ENCODE measurements around the gene ZNF469. TPM values are rescaled to one million over a fixed set of nuclear protein-coding genes. Genes with fewer than 3 reads are reported as not detected.
"Not testable (repeated sequence)": the region's sequence is repeated elsewhere in the genome, so short reads cannot be mapped to it uniquely, and the experiment has no call there.

The ZNF469 gene
- total RNA-seq, 1 donor from 2014 or later: 0.31 TPM

DNA sequence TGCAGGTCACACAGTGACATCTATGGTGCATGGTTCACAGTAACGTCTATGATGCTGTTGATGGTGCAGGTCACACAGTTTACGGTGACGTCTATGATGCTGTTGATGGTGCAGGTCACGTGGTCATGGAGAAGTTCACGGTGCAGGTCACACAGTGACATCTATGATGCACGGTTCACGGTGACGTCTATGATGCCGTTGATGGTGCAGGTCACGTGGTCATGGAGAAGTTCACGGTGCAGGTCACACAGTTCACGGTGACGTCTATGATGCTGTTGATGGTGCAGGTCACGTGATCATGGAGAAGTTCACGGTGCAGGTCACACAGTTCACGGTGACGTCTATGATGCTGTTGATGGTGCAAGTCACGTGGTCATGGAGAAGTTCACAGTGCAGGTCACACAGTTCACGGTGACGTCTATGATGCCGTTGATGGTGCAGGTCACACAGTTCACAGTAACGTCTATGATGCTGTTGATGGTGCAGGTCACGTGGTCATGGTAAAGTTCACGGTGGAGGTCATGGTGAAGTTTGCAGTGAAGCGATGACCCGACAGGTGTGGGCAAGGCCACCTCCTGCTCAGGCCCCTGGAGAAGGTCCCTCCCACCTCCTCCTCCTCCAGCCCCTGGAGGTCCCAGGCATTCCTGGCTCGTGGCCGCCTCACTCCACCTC is 27.7 kb downstream of the ZNF469 start:
- DNase-seq: not testable (repeated sequence)

DNA sequence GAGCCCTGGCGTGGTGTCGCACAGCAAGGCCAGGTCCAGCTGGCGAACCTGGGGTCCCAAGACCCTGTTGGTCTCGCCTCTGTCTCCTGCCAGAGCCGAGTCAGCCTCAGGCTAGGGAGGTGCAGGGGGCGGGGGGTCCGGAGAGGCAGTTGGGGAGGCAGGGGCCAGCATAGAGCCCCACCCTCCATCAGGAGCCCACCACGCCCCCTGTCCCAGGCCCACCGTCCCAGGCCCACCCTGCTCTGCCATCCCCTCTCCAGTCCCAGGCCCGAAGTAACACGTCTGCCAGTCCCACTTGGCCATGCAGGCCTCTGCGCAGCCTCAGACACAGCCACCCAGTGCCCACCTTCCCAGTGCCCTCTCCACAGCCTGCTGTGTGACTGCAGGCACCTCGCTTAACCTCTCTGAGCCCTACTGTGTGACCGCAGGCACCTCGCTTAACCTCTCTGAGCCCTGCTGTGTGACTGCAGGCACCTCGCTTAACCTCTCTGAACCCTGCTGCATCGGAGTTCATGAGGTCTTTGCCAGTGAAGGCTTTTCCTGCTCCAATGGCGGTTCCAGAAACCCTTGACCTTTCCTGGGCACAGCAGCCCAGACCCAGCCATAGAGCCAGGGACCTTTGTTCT is 29.3 kb downstream of the ZNF469 start:
- no peak for DNase-seq

DNA sequence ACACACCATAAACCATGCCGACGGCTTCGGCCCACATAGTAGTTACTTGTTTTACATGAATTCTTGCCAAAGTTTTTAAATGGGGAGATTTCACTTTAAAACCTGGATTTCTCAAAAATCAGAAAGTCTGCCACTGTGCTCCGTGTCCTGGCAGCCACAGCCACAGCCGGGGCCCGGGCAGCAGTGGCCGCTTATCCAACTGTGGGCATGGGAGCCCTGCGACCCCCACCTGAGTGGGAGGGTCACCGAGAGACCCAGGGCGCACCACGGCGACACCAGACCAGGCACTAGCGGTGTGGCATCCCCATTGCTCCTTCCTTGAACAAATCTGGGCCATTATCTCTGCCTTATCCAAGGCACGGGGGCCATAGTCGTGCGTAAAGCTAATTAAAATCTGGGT is 30.0 kb downstream of the ZNF469 start:
- no peak for DNase-seq

DNA sequence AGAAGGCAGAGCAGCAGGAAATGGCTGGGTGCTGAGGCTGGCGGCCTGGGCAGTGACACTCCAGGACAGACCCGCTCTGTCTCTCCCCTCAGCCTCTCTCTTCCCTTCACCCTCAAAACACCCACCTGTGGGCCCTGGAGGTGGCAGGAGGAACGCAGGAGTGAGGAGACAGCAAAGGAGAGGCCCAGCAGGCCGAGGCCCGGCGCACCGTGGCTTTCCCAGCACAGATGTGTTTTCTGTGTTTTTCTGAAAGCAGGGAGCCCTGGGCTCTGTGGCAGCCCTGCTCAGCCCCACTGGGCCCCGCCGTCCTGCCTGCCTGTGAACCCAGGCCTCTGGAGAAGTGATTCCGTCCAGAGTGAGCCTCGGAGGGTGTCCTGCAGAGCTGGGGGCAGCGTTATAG is 30.5 kb downstream of the ZNF469 start:
- DNase-seq: no peak

DNA sequence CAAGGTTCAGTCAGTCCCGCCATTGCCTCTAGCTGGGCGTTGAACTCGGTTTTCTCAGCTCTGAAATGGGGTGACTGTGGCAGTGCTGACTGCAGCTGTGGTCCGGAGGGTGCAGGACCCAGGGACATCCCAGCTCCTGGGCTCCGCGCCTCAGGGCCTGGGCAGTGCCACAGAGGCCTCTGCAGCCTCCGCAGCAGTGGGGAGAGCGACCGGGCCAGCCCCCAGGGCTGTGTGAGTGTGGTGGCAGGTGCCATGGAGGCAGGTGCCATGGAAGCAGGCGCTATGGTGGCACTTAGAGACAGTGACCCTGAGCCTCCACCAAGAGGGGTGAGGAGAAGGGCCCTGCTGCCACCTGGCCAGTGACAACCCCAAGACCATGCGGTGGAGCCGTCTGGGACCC is 30.9 kb downstream of the ZNF469 start:
- no peak for DNase-seq

DNA sequence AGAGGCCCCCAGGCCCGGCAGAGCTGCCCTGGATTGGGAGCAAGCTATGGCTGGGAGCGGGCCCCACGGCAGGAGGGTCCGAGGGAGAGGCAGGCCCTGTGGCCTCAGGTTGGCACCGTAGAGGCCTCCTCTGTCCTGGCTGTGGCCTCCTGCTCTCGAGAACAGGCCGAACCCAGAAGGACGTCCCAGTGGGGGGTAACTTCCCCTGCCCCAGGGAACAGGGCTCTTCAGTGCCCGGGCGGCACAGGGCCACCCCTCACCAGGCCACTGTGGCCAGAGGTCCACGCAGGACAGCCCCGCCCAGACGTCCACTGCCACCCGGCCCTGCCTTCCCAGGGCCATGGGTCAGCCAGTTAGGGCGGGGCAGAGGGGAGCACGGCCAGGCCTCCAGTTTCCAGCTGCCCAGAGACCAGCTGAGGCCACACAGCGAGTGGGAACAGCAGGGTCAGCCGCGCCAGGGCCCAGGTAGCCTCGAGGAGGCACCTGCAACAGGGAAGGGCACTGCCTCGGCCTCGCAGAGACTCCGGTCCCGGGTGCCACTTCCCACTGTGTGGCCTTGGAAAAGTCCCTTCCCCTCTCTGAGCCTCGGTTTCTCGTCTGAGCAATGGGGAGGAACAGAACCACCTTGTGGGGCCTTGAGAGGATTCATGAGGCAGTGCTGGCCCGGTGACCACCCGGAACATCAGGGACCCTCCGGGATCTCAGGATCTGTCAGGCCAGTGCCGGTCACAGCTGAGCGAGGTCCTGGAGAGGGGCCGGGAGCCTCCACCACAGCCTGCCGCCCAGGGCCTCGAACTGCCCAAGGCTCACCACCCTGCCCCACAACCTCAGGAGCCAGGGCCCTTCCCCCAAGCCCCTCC is 32.0 kb downstream of the ZNF469 start:
- no peak for DNase-seq

DNA sequence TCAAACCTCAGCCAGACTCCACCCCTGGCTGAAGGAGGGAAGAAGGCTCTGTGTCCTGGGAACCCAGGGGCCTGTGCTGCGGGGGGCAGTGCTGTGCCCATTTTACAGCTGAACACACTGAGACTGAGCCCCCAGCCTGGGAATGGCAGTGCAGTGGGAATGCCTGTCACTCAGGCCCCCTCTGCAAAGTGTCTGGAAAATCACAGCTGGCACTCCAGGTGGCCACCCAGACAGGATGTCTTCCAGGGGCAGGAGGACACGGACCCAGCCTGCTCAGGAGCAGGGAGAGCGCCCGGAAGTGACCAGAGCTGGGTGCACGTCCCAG is 32.6 kb downstream of the ZNF469 start:
- DNase-seq: no peak

DNA sequence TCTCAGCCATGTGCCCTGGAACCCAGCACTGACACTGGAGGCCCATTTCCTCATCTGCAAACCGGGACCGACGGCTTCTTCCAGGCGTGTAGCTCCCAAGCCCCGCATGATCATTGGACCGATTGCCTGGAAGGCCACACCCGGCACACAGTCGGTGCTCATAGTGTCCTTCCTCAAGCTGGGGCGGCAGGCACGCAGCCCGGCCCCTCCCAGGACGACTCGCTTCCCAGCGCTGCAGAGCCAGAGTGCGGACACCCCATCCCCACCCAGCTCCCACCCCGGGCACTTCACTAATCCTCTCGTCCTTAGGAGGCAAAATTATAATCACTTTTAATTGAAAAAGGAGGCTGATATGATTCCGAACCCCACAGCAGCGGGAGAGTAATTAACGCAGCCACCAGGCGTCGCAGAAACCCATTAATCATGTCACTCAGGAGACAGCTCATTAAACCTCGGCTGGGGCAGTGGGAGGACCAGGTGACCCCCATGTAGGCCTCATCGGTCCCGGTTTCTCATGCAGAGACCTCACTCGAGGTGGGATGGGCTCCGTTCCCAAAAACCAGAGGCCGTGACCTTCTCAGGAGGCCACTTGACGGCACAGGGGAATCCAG is 33.1 kb downstream of the ZNF469 start:
- DNase-seq: no peak

DNA sequence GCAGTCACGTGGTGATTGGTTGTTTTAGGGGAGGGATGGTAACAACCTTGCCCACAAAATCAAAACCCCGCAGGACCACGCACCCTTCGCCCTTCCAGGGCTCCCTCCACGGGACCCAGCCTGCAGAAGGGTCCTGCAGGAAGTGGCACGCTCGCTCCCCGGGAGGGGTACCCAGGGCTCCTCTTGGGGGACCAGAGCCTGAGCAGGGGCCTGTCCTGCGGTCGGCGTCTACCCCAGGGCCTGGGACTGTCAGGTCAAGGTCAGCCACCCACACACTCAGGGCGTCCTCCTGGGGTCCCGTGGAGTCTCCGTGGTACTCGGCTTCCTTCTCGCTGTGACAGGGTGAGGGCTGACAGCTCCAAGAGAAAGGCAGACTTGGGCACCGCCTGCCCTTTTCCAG is 33.9 kb downstream of the ZNF469 start:
- no peak for DNase-seq

DNA sequence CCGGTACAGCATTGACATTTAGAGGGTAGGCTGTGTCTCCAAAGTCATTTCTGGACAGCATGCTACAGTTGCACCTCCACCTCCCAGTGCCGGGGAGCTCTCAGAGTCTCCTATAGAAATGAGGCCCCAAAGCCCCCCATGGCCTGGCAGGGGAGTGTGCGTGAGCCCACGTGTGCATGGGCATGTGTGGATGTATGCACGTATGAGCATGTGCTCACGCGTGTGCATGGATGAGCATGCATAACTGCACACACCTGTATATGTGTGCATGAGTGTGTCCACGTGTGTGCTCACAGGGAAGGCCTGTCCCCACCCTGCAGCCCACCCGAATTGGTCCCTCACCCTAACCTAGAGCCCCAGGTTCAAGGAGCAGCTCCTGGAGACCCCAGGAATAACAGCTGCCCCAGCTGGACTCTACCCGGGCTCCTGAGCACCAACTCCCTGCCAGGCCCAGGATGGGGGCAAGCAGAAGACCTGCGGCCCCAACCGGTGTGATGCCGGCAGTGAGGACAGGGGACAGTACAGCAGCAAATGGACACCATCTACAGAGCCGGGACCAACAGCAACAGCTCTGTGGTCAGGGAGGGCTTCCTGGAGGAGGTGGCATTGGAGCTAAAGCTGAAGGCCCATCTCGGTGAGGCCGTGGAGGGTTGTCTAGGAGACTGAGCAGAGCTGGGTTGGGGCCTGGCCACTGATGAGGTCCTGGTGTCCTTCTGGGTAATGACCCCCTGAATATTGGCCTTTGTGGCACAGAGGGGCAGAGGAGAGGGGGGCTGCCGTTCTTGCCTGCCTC is 35.1 kb downstream of the ZNF469 start:
- no peak for DNase-seq

DNA sequence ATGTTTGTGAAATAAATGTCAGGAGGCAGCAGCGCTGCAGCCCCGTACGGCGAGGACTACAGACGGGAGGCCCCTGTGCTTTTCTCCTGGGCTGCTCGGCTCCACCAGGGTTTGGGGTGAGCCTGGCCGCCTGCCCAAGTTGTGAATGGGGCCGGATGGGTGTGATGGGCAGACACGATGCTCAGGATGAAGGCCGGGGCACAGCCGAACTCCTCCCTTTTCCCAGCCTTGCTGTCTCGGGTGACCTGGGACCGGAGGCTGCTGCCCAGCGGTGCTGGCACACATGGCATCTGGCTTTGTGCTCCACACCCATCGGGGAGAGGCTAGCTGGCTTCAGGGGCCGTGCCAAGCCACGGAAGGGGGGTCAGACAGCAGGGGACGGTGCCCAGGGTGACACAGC is 36.1 kb downstream of the ZNF469 start:
- DNase-seq: no peak

DNA sequence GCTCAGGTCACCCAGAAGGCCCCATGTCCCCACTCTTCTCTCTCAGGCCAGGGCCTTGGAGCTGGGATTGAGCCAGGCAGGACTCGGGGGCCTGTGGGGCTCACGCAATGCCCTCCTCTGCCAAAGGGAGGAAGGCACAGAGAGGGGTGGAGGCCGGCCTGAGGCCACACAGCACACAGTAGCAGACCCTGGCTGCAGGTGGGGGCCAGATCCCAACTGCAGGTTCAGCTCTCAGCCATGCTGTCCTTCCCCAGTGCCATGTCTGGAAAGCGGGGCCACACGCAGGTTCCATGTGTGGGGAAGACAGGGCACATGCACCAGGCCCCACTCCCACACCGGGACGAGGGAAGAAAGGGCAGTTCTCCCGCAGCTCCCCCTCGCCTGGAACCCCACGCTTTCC is 37.0 kb downstream of the ZNF469 start:
- no peak for DNase-seq

DNA sequence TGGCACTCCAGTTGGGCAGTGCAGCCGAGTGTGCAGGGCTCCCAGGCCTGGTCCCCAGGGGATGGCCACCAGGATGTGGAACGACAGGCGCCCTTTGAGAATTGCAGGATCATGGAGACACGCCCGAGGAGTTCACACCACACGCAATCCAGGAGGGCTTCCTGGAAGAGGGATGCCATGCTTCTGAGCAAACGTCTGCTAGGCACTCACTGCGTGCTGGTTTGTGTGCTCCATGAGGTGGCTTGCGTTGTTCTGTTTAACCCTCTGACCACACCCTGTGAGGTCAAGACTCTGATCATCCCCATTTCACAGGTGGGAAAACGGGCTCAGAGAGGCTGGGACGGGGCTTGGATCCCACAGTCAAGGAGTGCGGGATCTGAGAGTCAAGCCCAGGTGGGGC is 37.7 kb downstream of the ZNF469 start:
- no peak for DNase-seq

DNA sequence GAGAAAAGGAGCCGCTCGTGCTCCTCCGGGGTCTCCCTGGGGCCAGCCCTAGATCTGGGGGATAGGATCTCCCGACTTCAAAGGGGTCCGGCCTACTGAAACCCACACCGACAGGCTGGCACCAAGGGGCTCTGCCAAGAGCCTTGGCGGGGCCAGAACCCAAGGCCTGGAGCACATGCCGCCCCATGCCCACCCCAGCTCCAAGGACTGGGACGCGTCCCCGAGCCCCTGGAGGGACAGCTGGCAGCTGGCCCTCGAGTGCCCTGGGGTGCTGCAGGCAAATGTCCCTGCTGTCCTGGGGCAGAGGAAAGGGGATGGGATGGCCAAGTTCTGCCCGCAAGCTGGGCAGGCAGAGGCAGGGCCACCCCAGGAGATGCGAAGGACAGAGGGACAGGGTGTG is 38.5 kb downstream of the ZNF469 start:
- DNase-seq: no peak

DNA sequence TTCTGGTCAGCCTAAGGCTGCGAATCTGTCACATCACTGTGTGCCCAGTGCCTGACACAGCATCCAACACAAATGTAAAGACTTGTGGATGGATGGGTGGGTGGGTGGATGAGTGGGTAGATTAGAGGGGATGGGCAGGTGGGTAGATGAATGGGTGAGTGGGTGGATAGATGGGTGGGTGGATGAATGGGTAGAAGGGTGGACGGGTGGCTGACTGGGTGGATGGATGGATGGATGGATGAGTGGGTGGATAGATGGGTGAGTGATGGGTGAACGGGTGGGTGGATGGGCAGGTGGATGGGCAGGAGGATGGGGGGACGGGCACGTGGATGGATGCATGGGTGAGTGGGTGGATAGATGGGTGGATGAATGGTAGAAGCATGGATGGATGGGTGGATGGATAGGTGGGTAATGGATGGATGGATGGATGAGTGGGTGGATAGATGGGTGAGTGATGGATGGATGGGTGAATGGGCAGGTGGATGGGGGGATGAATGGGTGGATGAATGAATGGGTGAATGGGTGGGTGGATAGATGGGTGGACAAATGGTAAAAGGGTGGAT is 39.2 kb downstream of the ZNF469 start:
- DNase-seq: no peak

DNA sequence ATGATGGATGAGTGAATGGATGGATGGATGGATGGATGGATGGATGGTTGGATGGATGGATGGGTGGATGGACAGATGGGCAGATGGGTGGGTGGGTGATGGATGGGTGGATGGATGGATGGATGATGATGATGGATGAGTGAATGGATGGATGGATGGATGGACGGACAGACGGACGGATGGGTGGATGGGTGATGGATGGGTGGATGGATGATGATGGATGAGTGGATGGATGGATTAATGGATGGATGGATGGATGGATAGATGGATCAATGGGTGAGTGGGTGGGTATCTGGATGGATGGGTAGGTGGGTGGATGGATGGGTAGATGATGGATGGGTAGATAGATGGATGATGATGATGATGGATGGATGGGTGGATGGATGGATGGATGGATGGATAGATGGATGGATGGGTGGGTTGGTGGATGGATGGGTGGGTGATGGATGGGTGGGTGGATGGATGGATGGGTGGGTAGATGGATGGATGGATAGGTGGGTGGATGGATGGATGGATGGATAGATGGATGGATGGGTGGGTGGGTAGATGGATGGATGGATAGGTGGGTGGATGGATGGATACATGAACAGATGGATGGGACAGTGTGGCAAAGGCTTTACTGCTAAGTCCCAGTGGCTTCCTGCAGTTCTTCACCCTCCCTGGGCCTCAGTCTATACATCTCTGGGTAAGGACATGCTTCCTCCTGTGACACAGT is 40.1 kb downstream of the ZNF469 start:
- DNase-seq: no peak

DNA sequence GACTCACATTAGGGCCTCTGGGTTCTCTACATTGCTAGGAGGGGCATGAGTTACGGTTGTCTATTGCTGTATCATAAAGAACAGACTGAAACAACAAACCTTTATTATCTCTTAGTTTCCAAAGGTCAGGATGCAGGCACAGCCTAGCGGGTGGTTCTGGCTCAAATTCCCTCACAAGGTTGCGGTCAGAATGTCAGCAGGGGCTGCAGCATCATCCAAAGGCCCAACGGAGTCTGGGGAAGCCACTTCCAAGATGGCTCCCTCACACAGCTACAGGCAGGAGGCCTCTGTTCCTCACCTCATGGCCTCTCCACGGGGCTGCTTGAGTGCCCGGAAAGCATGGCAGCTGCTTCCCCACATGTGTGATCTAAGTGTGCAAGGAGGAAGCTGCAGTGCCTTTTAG is 40.7 kb downstream of the ZNF469 start:
- no peak for DNase-seq

DNA sequence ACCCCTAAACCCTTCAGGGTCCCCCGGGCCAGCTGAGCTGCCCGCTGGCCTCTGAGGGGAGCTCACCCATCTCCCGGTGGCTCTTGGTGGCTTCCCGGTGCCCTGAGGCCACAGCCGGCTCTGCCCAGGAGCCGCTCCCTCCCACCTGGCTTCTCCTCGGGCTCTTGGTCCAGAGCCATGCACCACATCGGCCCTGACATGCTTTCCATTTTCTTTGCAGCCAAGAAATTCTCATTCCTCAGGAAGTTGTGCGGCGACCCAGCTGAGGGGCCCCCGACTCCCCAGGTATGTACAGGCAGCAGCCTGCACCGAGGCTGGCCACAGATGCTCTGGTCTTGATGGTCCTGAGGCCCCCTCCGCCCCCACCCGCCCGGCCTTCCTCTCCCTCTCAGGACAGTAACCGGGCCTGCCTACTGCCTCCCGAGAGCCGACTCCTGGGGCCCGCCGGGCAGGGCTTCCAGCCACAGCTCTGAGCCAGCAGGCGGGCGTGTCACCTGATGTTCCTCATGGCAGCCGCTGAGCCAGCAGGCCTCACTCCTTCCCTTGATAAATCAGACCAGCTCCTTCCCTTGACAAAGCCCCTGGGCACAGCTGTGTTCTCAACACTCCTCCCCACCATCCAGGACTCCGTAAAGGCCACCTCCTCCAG is 42.0 kb downstream of the ZNF469 start:
- DNase-seq: no peak

DNA sequence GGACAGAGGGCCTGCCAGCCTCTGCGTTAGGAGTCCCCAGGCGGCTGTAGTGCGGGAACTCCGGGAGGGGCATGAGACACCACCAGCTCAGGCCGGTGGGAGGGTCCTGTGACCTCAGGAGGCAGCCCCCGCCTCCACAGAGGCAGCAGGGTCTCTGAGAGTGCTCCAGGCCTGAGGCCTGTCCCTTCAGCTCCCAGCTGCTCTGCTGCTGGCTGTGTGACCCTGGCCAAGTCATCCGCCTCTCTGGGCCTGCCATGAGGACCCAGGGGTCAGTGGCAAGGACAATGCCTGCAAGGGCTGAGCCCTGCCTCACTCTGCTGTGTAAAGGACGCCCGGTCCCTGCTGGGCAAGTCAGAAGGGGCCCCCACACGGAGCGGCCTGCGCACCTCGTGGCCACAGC is 43.3 kb downstream of the ZNF469 start:
- DNase-seq: no peak

DNA sequence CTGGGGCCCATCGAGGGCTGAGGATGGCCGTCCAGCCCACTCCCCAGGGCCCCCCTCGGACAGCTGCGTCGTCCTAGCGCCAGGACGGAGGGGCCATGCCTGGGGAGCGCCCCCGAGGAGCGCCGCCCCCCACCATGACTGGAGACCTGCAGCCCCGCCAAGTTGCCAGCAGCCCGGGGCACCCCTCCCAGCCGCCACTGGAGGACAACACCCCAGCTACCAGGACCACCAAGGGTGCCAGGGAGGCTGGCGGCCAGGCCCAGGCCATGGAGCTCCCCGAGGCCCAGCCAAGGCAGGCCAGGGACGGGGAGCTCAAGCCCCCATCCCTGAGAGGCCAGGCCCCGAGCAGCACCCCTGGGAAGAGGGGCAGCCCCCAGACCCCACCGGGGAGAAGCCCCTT is 44.6 kb downstream of the ZNF469 start:
- no peak for DNase-seq

DNA sequence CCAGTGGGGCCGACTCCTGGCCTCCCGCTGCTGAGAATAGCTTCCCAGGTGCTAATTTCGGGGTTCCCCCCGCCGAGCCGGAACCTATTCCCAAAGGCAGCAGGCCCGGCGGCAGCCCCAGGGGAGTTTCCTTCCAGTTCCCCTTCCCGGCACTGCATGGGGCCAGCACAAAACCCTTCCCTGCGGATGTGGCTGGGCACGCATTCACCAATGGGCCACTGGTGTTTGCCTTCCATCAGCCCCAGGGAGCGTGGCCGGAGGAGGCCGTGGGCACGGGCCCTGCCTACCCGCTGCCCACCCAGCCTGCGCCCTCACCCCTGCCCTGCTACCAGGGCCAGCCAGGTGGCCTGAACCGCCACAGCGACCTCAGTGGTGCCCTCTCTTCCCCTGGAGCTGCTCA is 45.4 kb downstream of the ZNF469 start:
- no peak for DNase-seq

Data from occipital lobe (tissue), 2 donors.